T-helper 1 cell treated with Interleukin-12 subunit alpha and Interleukin-12 subunit beta and Interleukin-4 antibody, amounts not matched to agents 30 ng/mL and 1 ng/mL, for 36 hours (primary cell): ENCODE data around the gene CEACAM6. TPM values are rescaled to one million over a fixed set of nuclear protein-coding genes. Genes with fewer than 3 reads are reported as not detected.

Experiments
- total RNA-seq: library from RNA; stranded (reverse); gene quantifications from 2 replicates; pipeline ENCODE4 v1.2.3, GENCODE V29; 2022

CEACAM6 gene
- total RNA-seq, 1 donor from 2014 or later, result not detected

Other genes starting within 250 kb of the CEACAM6 start
- 45.3 TPM in 2 replicates for gene CEACAM21, start 179.4 kb upstream of the CEACAM6 start, total RNA-seq
- not detected in 2 replicates for gene CEACAM4, start 128.5 kb upstream of the CEACAM6 start, total RNA-seq
- not detected in 2 replicates for gene CEACAM7, start 67.3 kb upstream of the CEACAM6 start, total RNA-seq
- gene CEACAM5, start 46.9 kb upstream of the CEACAM6 start, total RNA-seq, result not detected in 2 replicates
- gene CEACAM3, start 41.1 kb downstream of the CEACAM6 start, total RNA-seq, result not detected in 2 replicates
- gene LYPD4, start 89.2 kb downstream of the CEACAM6 start, total RNA-seq, result not detected in 2 replicates
- gene DMRTC2, start 89.5 kb downstream of the CEACAM6 start, total RNA-seq, result not detected in 2 replicates
- gene RPS19, start 104.7 kb downstream of the CEACAM6 start, total RNA-seq, result 3,144 and 3,263 TPM in 2 replicates
- gene CD79A, start 121.7 kb downstream of the CEACAM6 start, total RNA-seq, result 2.7 and 3.3 TPM in 2 replicates
- 638 and 664 TPM in 2 replicates for gene ARHGEF1, start 127.7 kb downstream of the CEACAM6 start, total RNA-seq
- gene ERFL, start 172.9 kb downstream of the CEACAM6 start, total RNA-seq, result 1.9 and 2.1 TPM in 2 replicates
- gene RABAC1, start 203.8 kb downstream of the CEACAM6 start, total RNA-seq, result 81.7 and 90.6 TPM in 2 replicates
- gene ATP1A3, start 238.7 kb downstream of the CEACAM6 start, total RNA-seq, result 0.95 and 0.98 TPM in 2 replicates